GM12878 (cell line): ENCODE measurements around the gene LSM7. TPM values are rescaled to one million over a fixed set of nuclear protein-coding genes. Genes with fewer than 3 reads are reported as not detected.

ENCODE experiments used
- CBX3 ChIP-seq: fragments of 200-600 bp; sonication (generic); IDR thresholded peaks from 2 replicates; pipeline ENCODE4 v1.6.1; 2016; ENCODE audit warnings: low read depth, borderline replicate concordance
- CREM ChIP-seq: IDR thresholded peaks from 2 replicates; pipeline ENCODE4 v1.6.1; 2014; ENCODE audit warnings: antibody characterized with exemption, low read depth
- DPF2 ChIP-seq: fragments of 450-650 bp; IDR thresholded peaks from 2 replicates; pipeline ENCODE4 v1.6.1; 2017; ENCODE audit warnings: mild to moderate bottlenecking
- GATAD2B ChIP-seq: fragments of 450-650 bp; conservative IDR thresholded peaks from 2 replicates; pipeline ENCODE4 v1.6.1; 2017; ENCODE audit warnings: low read depth, mild to moderate bottlenecking, moderate library complexity
- LARP7 ChIP-seq: fragments of 450-650 bp; IDR thresholded peaks from 2 replicates; pipeline ENCODE4 v1.6.1; 2017; ENCODE audit warnings: mild to moderate bottlenecking
- MAX ChIP-seq: IDR thresholded peaks from 2 replicates; pipeline ENCODE4 v1.6.1; 2012; ENCODE audit warnings: low read depth, low read length, improper control_type of control experiment
- MEF2B ChIP-seq: fragments of 450-650 bp; IDR thresholded peaks from 2 replicates; pipeline ENCODE4 v1.6.1; 2018; ENCODE audit warnings: mild to moderate bottlenecking, moderate library complexity; ENCODE audit not compliant: partially characterized antibody, poor library complexity, severe bottlenecking
- MLLT1 ChIP-seq: fragments of 450-650 bp; IDR thresholded peaks from 2 replicates; pipeline ENCODE4 v1.6.1; 2016; ENCODE audit warnings: mild to moderate bottlenecking
- MYB ChIP-seq: fragments of 150-350 bp; IDR thresholded peaks from 2 replicates; pipeline ENCODE4 v1.6.1; 2014; ENCODE audit warnings: mild to moderate bottlenecking, low read depth, low read length, borderline replicate concordance
- NBN ChIP-seq: fragments of 450-650 bp; IDR thresholded peaks from 2 replicates; pipeline ENCODE4 v1.6.1; 2016
- NFYA ChIP-seq: IDR thresholded peaks from 2 replicates; pipeline ENCODE4 v1.6.1; 2011; ENCODE audit warnings: low read depth, mild to moderate bottlenecking, low read length, improper control_type of control experiment, borderline replicate concordance
- NKRF ChIP-seq: fragments of 450-650 bp; conservative IDR thresholded peaks from 2 replicates; pipeline ENCODE4 v1.6.1; 2017; ENCODE audit warnings: mild to moderate bottlenecking, moderate library complexity
- NR2C2 ChIP-seq: IDR thresholded peaks from 2 replicates; pipeline ENCODE4 v1.6.1; 2011; ENCODE audit warnings: borderline replicate concordance, low read depth; ENCODE audit not compliant: control insufficient read depth, insufficient read length
- NR2F1 ChIP-seq: fragments of 450-650 bp; conservative IDR thresholded peaks from 2 replicates; pipeline ENCODE4 v1.6.1; 2017; ENCODE audit warnings: mild to moderate bottlenecking
- PKNOX1 ChIP-seq: fragments of 450-650 bp; IDR thresholded peaks from 2 replicates; pipeline ENCODE4 v1.6.1; 2016; ENCODE audit warnings: mild to moderate bottlenecking
- POLR2AphosphoS2 ChIP-seq: IDR thresholded peaks from 2 replicates; pipeline ENCODE4 v1.6.1; 2011; ENCODE audit warnings: low read depth, mild to moderate bottlenecking, low read length, improper control_type of control experiment, moderate library complexity
- RELA ChIP-seq: fragments of 450-650 bp; IDR thresholded peaks from 2 replicates; pipeline ENCODE4 v1.8.0; 2014; ENCODE audit warnings: borderline replicate concordance; ENCODE audit not compliant: partially characterized antibody
- RELB ChIP-seq: fragments of 450-650 bp; IDR thresholded peaks from 2 replicates; pipeline ENCODE4 v1.6.1; 2017; ENCODE audit warnings: low read depth, mild to moderate bottlenecking, moderate library complexity
- SREBF2 ChIP-seq: IDR thresholded peaks from 2 replicates; pipeline ENCODE4 v1.6.1; 2012; ENCODE audit warnings: mild to moderate bottlenecking, low read length
- SUZ12 ChIP-seq: fragments of 200-600 bp; sonication (generic); IDR thresholded peaks from one replicate; pipeline ENCODE4 v1.6.1; 2018; ENCODE audit warnings: antibody characterized with exemption, mild to moderate bottlenecking; ENCODE audit not compliant: unreplicated experiment
- TBL1XR1 ChIP-seq: IDR thresholded peaks from 2 replicates; pipeline ENCODE4 v1.6.1; 2012; ENCODE audit warnings: low read depth, low read length, improper control_type of control experiment
- ZBED1 ChIP-seq: IDR thresholded peaks from 2 replicates; pipeline ENCODE4 v1.6.1; 2016; ENCODE audit warnings: borderline replicate concordance
- polyA plus RNA-seq, 11 experiments: library from polyadenylated mRNA; depleted of rRNA in 4 of 11; unstranded in 6 of 11; stranded (reverse) in 5 of 11; fragments of >200 nt; fragmentation: Nextera tagmentation in 4 of 11; fragmentation: Illumina TruSeq in 1 of 11; extraction: Ambion mirVana in 4 of 11; extraction: Trizol in 1 of 11; gene quantifications; 1 replicate in 1 of 11; 2 replicates in 10 of 11; pipeline versions ENCODE4 v1.2.1 to v1.2.3, GENCODE V29; 2011 to 2016; ENCODE audit warnings: inconsistent platforms in 2 of 11, missing spikeins in 2 of 11, low read depth in 1 of 11
- total RNA-seq, 4 experiments: library from RNA; depleted of rRNA in 3 of 4; stranded (reverse); fragments of >200 nt in 3 of 4; fragmentation: Illumina TruSeq in 1 of 4; extraction: Trizol in 1 of 4; gene quantifications; 2 replicates each; pipeline versions ENCODE4 v1.2.1 to v1.2.3, GENCODE V29; 2013 to 2021

Gene LSM7
- total and polyA plus RNA-seq, 10 of the 15 experiments (the other 5 are each of a cell fraction or from before 2014, with no cell fraction given), result 24.4 to 424 (median 217) TPM

- TF ChIP-seq LARP7 (peak; percentile 90), MAX (peak; percentile 64; the same call in 1 of the 2 replicates), POLR2AphosphoS2 (peak; percentile 98), PKNOX1 (peak; percentile 10; the same call in 1 of the 2 replicates), CBX3 (no peak), ZBED1 (peak; percentile 80; the same call in 1 of the 2 replicates), CREM (peak; percentile 73), MEF2B (peak; percentile 97), MLLT1 (no peak), NKRF (peak; percentile 73; the same call in 1 of the 2 replicates), RELA (peak; percentile 60), NR2F1 (peak; percentile 80; the same call in 1 of the 2 replicates), GATAD2B (peak; percentile 75), DPF2 (peak; percentile 65), SUZ12 (no peak), RELB (peak; percentile 32; the same call in 1 of the 2 replicates), SREBF2 (0 out of 2 replicates have a peak, but pooled peaks have one; percentile 31), TBL1XR1 (peak; percentile 59; the same call in 1 of the 2 replicates), NR2C2 (no peak), NFYA (no peak), NBN (0 out of 2 replicates have a peak, but pooled peaks have one; percentile 44), MYB (no peak)
These were observed 54.8 kb downstream of the LSM7 start (continued) for GRCh38 chr19:2273356-2274184.
